ENCODE measurements around the gene ABCB4. TPM values are rescaled to one million over a fixed set of nuclear protein-coding genes. Genes with fewer than 3 reads are reported as not detected.

The ABCB4 gene
- 1 to 10 TPM; 1.4 to 8.7 TPM for total RNA-seq

DNA sequence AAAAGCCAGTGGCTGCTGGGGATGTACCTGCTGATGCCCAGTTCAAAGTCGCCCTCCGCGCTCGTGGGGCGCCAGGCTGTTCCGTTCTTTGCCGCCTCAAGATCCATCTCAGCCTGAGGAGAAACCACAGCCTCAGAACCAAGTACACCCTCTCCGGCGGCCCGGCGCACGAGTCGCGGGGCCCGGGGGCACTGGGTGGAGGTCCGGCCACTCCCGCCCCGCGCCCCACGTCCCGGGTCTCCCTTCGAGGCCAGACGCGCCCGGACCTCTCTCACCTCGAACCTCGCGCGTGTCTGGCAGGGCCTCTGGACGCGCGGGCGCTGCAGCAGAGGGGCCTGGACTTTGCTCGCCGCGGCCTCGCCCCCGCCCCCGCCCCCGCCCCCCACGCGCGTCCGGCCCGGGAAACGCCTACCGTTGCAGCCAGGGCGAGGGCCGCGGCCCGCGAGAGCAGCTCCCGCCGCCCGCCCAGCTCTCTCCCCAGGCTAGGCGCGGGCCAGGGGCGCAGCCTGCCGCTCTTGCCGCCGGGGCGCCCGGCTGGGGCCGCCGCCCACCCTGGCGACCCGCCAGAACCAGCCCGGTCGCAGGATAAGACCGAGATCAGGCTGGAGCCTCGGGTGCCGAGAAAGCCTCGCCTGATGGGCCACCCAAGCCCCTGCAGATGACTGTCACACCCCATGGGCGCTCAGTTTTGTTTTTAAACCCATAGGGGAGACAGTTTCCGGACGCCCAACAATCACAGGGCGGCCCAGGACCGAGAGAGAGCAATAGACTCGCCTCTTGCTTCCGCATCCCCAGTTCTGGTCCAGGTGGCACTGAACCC lies at the start of gene ABCB4:
ABCB4 (minus strand) TSS at position 322 of the 820 bp plus-strand sequence; CDS start at position 107, 215 bp downstream.
- no peaks in the 10 kb centered on the region for H3K36me3 ChIP-seq
- H3K4me3 ChIP-seq: peak within 1 kb of the TSS; percentile 77
- no peaks in the 10 kb centered on the region for H3K27me3 ChIP-seq (replicated peaks; ENCODE audit: insufficient read depth)
- ATAC-seq (ENCODE audit: insufficient number of reproducible peaks, low FRiP score, low read depth): peak; percentile 11
- H3K4me1 ChIP-seq (ENCODE audit: control insufficient read depth in 1 of 2, low read depth in 2 of 2): peaks cover 5 to 24% of the 10 kb centered on the region in 2 donors
- no peak for TF ChIP-seq CTCF (IDR thresholded peaks at IDR 0.05)
- H3K9me3 ChIP-seq: no peaks in the 10 kb centered on the region
- DNase-seq (ENCODE audit: low spot score): no peak
- H3K27ac ChIP-seq: peak within 1 kb of the TSS; percentile 64 to 70

DNA sequence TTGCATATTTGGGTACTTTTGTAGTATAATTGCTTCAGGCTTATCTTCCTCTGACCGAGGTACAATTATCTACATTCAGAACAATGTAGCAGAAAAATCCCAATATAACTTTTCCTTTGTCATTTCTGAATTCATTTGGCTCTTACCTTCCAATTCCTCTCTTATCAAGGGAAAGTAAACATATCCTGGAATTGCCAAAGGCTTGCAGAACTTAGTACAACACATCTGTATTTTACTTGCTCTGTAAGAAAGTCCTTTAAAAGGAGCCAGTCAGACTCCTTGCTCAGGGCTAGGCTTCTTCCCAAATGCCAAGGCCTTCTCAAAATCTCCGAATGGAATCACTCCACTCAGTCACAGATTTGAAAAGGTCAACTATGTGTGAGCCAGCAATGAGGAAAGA lies 43.3 kb upstream of the ABCB4 start:
- H3K9me3 ChIP-seq: no peaks in the 10 kb centered on the region
- peaks cover 0 to 21% of the 10 kb centered on the region in 2 donors for H3K4me1 ChIP-seq (ENCODE audit: control insufficient read depth in 1 of 2, low read depth in 2 of 2)
- DNase-seq (ENCODE audit: low spot score): no peak
- no peaks in the 10 kb centered on the region for H3K36me3 ChIP-seq
- TF ChIP-seq CTCF (IDR thresholded peaks at IDR 0.05): no peak
- H3K27ac ChIP-seq: no peak overlapping the region
- no peak for ATAC-seq (ENCODE audit: insufficient number of reproducible peaks, low FRiP score, low read depth)
- no peak overlapping the region for H3K4me3 ChIP-seq
- no peaks in the 10 kb centered on the region for H3K27me3 ChIP-seq (replicated peaks; ENCODE audit: insufficient read depth)

DNA sequence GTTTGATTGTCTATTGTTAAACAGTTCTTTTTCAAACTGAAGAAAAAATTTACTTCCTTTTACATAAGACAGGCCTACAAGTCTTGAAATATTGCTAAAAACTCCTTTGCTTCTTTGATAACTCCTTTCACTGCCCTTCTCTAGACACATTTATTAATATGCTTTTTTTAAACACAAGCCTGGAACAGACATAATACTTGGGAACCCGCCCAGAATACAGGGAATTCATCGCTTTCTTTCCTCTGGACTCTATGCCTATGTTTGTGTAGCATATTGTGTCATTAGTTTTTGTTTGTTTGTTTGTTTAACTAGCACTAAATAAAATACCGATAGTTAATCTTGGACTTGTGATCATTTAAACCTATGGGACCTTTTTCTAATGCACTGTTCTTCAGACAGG lies 42.4 kb upstream of the ABCB4 start:
- no peaks in the 10 kb centered on the region for H3K27me3 ChIP-seq (replicated peaks; ENCODE audit: insufficient read depth)
- H3K4me1 ChIP-seq (ENCODE audit: control insufficient read depth in 1 of 2, low read depth in 2 of 2): peaks cover 0 to 21% of the 10 kb centered on the region in 2 donors
- no peak overlapping the region for H3K27ac ChIP-seq
- TF ChIP-seq CTCF (IDR thresholded peaks at IDR 0.05): no peak
- H3K4me3 ChIP-seq: no peak overlapping the region
- no peaks in the 10 kb centered on the region for H3K36me3 ChIP-seq
- DNase-seq (ENCODE audit: low spot score) (no peak), ATAC-seq (ENCODE audit: insufficient number of reproducible peaks, low FRiP score, low read depth) (no peak)
- no peaks in the 10 kb centered on the region for H3K9me3 ChIP-seq

DNA sequence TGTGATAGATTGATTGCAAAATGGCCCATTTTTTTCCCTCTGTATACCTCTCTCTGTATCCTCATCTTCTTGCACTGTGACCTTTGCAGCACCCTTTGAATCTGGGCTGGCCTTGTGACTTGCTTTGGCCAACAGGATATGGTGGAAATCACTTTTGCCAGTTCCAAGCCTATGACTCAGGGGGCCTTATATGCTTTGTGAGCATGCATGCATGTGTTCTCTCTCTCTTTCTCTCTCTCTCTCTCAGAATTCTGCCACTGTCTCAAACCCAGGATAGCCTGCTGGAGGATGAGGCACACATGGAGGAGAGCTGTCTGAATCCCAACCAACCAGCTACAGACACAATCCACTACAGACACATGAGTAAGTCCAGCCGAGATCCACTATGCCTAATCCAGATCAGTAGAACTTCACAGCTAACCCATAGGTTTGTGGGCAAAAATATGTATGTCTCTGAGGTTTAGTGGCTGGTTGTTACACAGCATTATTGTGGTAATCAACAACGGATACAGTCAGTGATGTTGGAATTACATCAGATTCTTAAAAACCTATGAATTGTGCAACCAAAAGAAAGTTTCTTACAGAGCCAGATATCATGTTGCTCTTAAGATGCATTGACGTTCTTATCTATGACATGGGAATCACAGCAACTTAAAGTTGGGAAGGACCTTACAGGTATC lies 41.8 kb upstream of the ABCB4 start:
- ATAC-seq (ENCODE audit: insufficient number of reproducible peaks, low FRiP score, low read depth) (no peak), DNase-seq (ENCODE audit: low spot score) (no peak)
- H3K36me3 ChIP-seq: no peaks in the 10 kb centered on the region
- H3K4me1 ChIP-seq (ENCODE audit: control insufficient read depth in 1 of 2, low read depth in 2 of 2): peaks cover 0 to 21% of the 10 kb centered on the region in 2 donors
- TF ChIP-seq CTCF (IDR thresholded peaks at IDR 0.05): no peak
- H3K9me3 ChIP-seq: no peaks in the 10 kb centered on the region
- no peaks in the 10 kb centered on the region for H3K27me3 ChIP-seq (replicated peaks; ENCODE audit: insufficient read depth)
- no peak overlapping the region for H3K4me3 ChIP-seq
- no peak overlapping the region for H3K27ac ChIP-seq

DNA sequence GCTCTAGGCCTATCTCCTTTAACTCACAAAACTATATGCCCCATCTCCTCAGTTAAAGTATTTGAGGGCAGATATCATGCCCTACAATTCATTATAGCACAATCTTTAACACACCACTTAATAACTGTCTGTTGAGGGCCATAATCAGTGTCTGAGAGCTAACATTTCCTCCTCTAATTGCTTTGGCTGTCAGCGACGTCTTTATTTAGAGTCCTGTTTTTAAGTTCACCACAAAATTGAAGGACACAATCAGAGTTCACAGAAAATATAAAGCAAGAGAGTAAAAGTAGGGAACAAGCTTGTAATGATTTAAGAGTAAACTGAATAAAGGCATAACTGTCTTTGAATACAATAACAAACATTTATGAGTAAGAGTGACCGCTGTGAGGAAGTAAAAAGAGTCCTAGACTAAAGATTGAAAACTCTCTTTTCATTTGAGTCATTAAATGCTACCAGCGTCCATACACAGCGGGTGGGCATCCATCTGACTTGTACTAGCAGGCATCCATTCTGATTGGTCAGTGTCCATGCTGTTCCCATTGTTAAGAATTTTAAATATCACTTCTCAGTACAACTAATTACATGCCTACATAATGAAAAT lies 38.4 kb upstream of the ABCB4 start:
- DNase-seq (ENCODE audit: low spot score) (no peak), ATAC-seq (ENCODE audit: insufficient number of reproducible peaks, low FRiP score, low read depth) (no peak)
- Histone ChIP-seq H3K9me3 (no peaks in the 10 kb centered on the region), H3K27me3 (replicated peaks; ENCODE audit: insufficient read depth) (no peaks in the 10 kb centered on the region), H3K4me3 (no peak overlapping the region), H3K27ac (no peak overlapping the region), H3K4me1 (ENCODE audit: control insufficient read depth in 1 of 2, low read depth in 2 of 2) (peaks cover 0 to 19% of the 10 kb centered on the region in 2 donors), H3K36me3 (no peaks in the 10 kb centered on the region)
- no peak for TF ChIP-seq CTCF (IDR thresholded peaks at IDR 0.05)

All from thoracic aorta (tissue), 2 donors.